Heart right ventricle (tissue), 16 donors: ENCODE measurements around the gene GLYAT. TPM values are rescaled to one million over a fixed set of nuclear protein-coding genes. Genes with fewer than 3 reads are reported as not detected.

Source experiments
- ATAC-seq, 8 donors: fragments of 200-7000 bp; cut with Tn5 transposase; one replicate each; pipeline ENCODE4 v1.9.1; 2020; ENCODE audit warnings: mild to moderate bottlenecking in 8 of 8, moderate library complexity in 8 of 8, moderate number of reproducible peaks in 1 of 8
- DNase-seq, 2 donors: peaks; one replicate each; pipeline ENCODE4 v3.0.0-alpha.2; 2020
- H3K27ac ChIP-seq, 10 donors: fragments of 200-600 bp; sonication (generic) in 2 of 10; one replicate each; pipeline versions ENCODE4 v1.5.0 to v1.8.0; 2020 to 2022; ENCODE audit warnings: mild to moderate bottlenecking in 3 of 10
- H3K27me3 ChIP-seq, 7 donors: fragments of 200-600 bp; one replicate each; pipeline ENCODE4 v1.8.0; 2021 to 2022; ENCODE audit warnings: mild to moderate bottlenecking in 2 of 7
- H3K36me3 ChIP-seq, 9 donors: fragments of 200-600 bp; sonication (generic) in 1 of 9; one replicate each; pipeline versions ENCODE4 v1.5.0 to v1.8.0; 2020 to 2022; ENCODE audit warnings: mild to moderate bottlenecking in 2 of 9
- H3K4me1 ChIP-seq, 9 donors: fragments of 200-600 bp; sonication (generic) in 1 of 9; one replicate each; pipeline versions ENCODE4 v1.5.0 to v1.8.0; 2020 to 2022; ENCODE audit warnings: mild to moderate bottlenecking in 4 of 9
- H3K4me3 ChIP-seq, 10 donors: fragments of 200-600 bp; sonication (generic) in 2 of 10; one replicate each; pipeline versions ENCODE4 v1.5.0 to v1.8.0; 2020 to 2022; ENCODE audit warnings: mild to moderate bottlenecking in 7 of 10, moderate library complexity in 2 of 10
- H3K9me3 ChIP-seq, 11 donors: fragments of 200-600 bp in 10 of 11; sonication (generic) in 2 of 11; one replicate each; pipeline versions ENCODE4 v1.5.0 to v1.8.0; 2013 to 2022; ENCODE audit warnings: mild to moderate bottlenecking in 2 of 11, control low read depth in 1 of 11, moderate library complexity in 1 of 11
- WGBS, 2 donors: extraction: QIAGEN DNeasy Blood & Tissue Kit; methylation state at CpG; one replicate each; pipeline ENCODE4 v1.1.7; 2013; ENCODE audit warnings: inconsistent platforms in 1 of 2; 5-methylcytosine and 5-hydroxymethylcytosine counted together
- intact Hi-C, 10 donors: fragments of 100-400 bp; cut with DNase I; formaldehyde crosslinking; loops; one replicate each; pipeline versions ENCODE4 v1.11.1 to v1.14.2; 2022
- polyA plus RNA-seq, 2 donors: library from polyadenylated mRNA; stranded (reverse); fragments of 200-250 nt; gene quantifications; one replicate each; pipeline ENCODE4 v1.2.3, GENCODE V29; 2013
- total RNA-seq, 10 donors: library from RNA; stranded (reverse); fragmentation: NEBNext Ultra II Directional in 3 of 10; extraction: Animal tissue kit (Norgen Biotek cat#: 25700) in 3 of 10; gene quantifications; one replicate each; pipeline versions ENCODE4 v1.2.1 to v1.2.4, GENCODE V29; 2021 to 2023
- TF ChIP-seq, protein P1 (sequence below), 9 donors: fragments of 200-600 bp; sonication (generic) in 2 of 9; IDR thresholded peaks; one replicate each; pipeline versions ENCODE4 v1.5.0 to v1.8.0; 2021 to 2022; ENCODE audit warnings: antibody characterized with exemption in 9 of 9, mild to moderate bottlenecking in 5 of 9, moderate library complexity in 1 of 9
- donor health status: Arrhythmogenic right ventricular cardiomyopathy.
- donor health status: ischemic (EF 13 %, LVEDD 7.1; RV severe dilation, severe dysfunction).
- donor health status: healthy with polysubstance abuse.
- donor health status: DM: no; HTN: yes; CAD: no.
- donor health status: DM: no; HTN: no; CAD: no.
- donor health status: ischemic (EF 25% LVEDD 6.9; RV normal size, moderate dysfunction).
- donor health status: ischemic (EF 25% LVEDD 5.7; RV mildly dilated, moderate dysfunction).
- donor health status: healthy.
- donor health status: DM: yes; HTN: yes; CAD: no.
- donor health status: Ischemic cardiomyopathy.
- donor health status: ischemic (EF 35%, LVEDD 5.7; RV mildly dilated, moderate dysfunction).
- donor health status: nonischemic (EF 11% LVEDD 7.7; RV severe dilation, severe dysfunction).
- donor health status: DM: yes; HTN: yes; CAD: no.
- donor health status: PGD.
- donor health status: ischemic (EF 29% LVEDD 5.4; RV normal size, mild dysfunction).
- donor health status: nonischemic (EF 23%, LVEDD 6.1; RV moderate dilation, normal function).

The GLYAT gene
- total and polyA plus RNA-seq, 12 donors = 0.22 to 0.79 (median 0.29) TPM; not detected in 7

- intact Hi-C loops = loop anchor here in 5 of 10 donors (5.0 to 10.0 kb wide), 2 partner anchors 99 to 102 kb away; partner anchors contain the start of genes LPXN (in 5 of the 5) and ZFP91 (in 5 of the 5)
- Histone ChIP-seq H3K9me3 (no peaks in the 10 kb centered on the region), H3K4me3 (no peak overlapping the region), H3K27me3 (peaks cover 0 to 27% (median 17%) of the 10 kb centered on the region in 7 donors), H3K36me3 (no peaks in the 10 kb centered on the region), H3K4me1 (no peaks in the 10 kb centered on the region), H3K27ac (no peak overlapping the region)
- WGBS, 2 donors = 43 to 54% methylated on average over 1 of the region's 1 CpG
- ATAC-seq (no peak), DNase-seq (no peak)
- TF ChIP-seq, protein P1, sequence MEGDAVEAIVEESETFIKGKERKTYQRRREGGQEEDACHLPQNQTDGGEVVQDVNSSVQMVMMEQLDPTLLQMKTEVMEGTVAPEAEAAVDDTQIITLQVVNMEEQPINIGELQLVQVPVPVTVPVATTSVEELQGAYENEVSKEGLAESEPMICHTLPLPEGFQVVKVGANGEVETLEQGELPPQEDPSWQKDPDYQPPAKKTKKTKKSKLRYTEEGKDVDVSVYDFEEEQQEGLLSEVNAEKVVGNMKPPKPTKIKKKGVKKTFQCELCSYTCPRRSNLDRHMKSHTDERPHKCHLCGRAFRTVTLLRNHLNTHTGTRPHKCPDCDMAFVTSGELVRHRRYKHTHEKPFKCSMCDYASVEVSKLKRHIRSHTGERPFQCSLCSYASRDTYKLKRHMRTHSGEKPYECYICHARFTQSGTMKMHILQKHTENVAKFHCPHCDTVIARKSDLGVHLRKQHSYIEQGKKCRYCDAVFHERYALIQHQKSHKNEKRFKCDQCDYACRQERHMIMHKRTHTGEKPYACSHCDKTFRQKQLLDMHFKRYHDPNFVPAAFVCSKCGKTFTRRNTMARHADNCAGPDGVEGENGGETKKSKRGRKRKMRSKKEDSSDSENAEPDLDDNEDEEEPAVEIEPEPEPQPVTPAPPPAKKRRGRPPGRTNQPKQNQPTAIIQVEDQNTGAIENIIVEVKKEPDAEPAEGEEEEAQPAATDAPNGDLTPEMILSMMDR (IDR thresholded peaks at IDR 0.05) = no peak
Measured at GRCh38 chr11:58676563-58677135, 55.1 kb downstream of the GLYAT start.

GRCh38 chr11:58675334-58676155, 56.2 kb downstream of the GLYAT start:
- intact Hi-C loops = loop anchor here in 9 of 10 donors (2.0 to 10.0 kb wide), 5 partner anchors 23 to 101 kb away; partner anchors contain the start of genes LPXN (in 6 of the 9) and ZFP91 (in 5 of the 9)
- 37 to 39% methylated on average over 13 of the region's 13 CpGs for WGBS, 2 donors
- Histone ChIP-seq H3K27me3 (peaks cover 0 to 24% (median 14%) of the 10 kb centered on the region in 7 donors), H3K4me1 (no peaks in the 10 kb centered on the region), H3K4me3 (no peak overlapping the region), H3K27ac (no peak overlapping the region), H3K9me3 (no peaks in the 10 kb centered on the region), H3K36me3 (no peaks in the 10 kb centered on the region)
- TF ChIP-seq, protein P1 (IDR thresholded peaks at IDR 0.05) = peak; percentile 73 to 97 (median 94)
- peak; percentile 83 to 94 (median 90) for ATAC-seq
- DNase-seq = peak; percentile 62 to 81

GRCh38 chr11:58674609-58675008, 57.1 kb downstream of the GLYAT start:
- WGBS, 2 donors = 67 to 76% methylated on average over 12 of the region's 12 CpGs

More at GRCh38 chr11:58674609-58675008, 57.1 kb downstream of the GLYAT start:
- Histone ChIP-seq H3K27me3 (peaks cover 0 to 16% (median 5%) of the 10 kb centered on the region in 7 donors), H3K36me3 (no peaks in the 10 kb centered on the region), H3K27ac (no peak overlapping the region), H3K4me1 (no peaks in the 10 kb centered on the region), H3K4me3 (no peak overlapping the region), H3K9me3 (no peaks in the 10 kb centered on the region)
- intact Hi-C loops = loop anchor here in 9 of 10 donors (2.0 to 10.0 kb wide), 5 partner anchors 22 to 100 kb away; partner anchors contain the start of genes LPXN (in 6 of the 9) and ZFP91 (in 5 of the 9)
- no peak for ATAC-seq
- TF ChIP-seq, protein P1 (IDR thresholded peaks at IDR 0.05) = no peak
- DNase-seq = no peak
